ENCODE results near the gene OLR1.

DNA sequence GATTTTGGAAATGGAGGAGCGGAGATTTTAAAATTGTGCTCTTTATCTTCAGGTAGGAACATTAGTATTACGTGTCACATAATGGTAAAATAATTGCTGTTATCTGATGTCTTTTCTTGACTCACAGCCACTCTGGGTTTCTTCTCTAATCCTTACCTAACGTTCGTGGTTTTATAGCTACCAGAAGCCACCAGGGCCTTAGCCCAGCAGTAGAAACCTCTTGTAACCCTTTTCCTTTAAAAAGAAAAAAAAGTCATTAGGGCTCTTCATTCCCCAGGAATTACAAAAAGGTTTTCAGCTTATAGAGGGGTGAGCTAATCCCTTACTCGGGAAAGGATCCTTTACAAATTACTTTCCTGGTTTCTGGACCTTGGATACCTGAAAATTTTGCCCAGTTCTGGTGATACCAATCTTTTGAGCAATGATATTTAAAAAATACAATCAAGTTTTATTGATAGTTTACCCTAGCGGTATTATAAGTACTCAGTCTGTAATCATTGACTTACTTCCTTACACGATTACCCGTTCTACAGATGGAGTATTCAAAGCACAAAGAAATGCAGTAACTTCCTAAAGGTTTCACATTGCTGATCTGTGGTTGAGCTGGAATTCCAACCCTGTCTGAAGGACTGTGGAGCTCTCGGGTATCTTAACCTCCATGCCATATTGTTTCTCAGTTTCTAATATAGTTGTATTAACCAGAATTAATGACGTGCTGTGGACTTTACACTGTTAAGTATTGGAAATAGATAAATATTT is 42.4 kb upstream of the OLR1 start:
- TF ChIP-seq CTCF (conservative IDR thresholded peaks at IDR 0.05; ENCODE audit: low read depth, low read length) (no peak), EZH2 (IDR thresholded peaks at IDR 0.05; ENCODE audit: borderline replicate concordance, low read depth, low read length, poor library complexity, severe bottlenecking) (no peak)
